Mesendoderm (in vitro differentiated cells): ENCODE results near the gene CACNA2D2.

Experiments used
- DNase-seq: peaks from one replicate; pipeline ENCODE4 v3.0.0; 2013
- H2AK5ac ChIP-seq: 2 replicates; pipeline ENCODE4 v1.6.1; 2013; ENCODE audit warnings: low read length, inconsistent platforms
- H2BK120ac ChIP-seq: 2 replicates; pipeline ENCODE4 v1.6.1; 2013; ENCODE audit warnings: low read depth, mild to moderate bottlenecking, low read length, moderate library complexity, mixed read lengths
- H2BK15ac ChIP-seq: replicated peaks from 2 replicates; pipeline ENCODE4 v1.6.1; 2013; ENCODE audit warnings: low read depth, mild to moderate bottlenecking, moderate library complexity
- H2BK5ac ChIP-seq: 2 replicates; pipeline ENCODE4 v1.6.1; 2013; ENCODE audit warnings: low read length, inconsistent platforms
- H3K18ac ChIP-seq: 2 replicates; pipeline ENCODE4 v1.6.1; 2013; ENCODE audit warnings: mild to moderate bottlenecking, low read length, mixed read lengths
- H3K23ac ChIP-seq: one replicate; pipeline ENCODE4 v1.6.1; 2013; ENCODE audit warnings: low read length
- H3K27ac ChIP-seq: 2 replicates; pipeline ENCODE4 v1.5.1; 2013; ENCODE audit warnings: low read depth, mild to moderate bottlenecking, inconsistent platforms, low read length, moderate library complexity
- H3K27me3 ChIP-seq: 2 replicates; pipeline ENCODE4 v1.6.1; 2013; ENCODE audit warnings: low read length, control low read depth, mild to moderate bottlenecking, inconsistent platforms; ENCODE audit not compliant: insufficient read depth, poor library complexity
- H3K36me3 ChIP-seq: 2 replicates; pipeline ENCODE4 v1.6.1; 2013; ENCODE audit warnings: low read length, inconsistent platforms; ENCODE audit not compliant: control insufficient read depth, insufficient read depth
- H3K4ac ChIP-seq: one replicate; pipeline ENCODE4 v1.6.1; 2013; ENCODE audit warnings: low read depth, mild to moderate bottlenecking, low read length, moderate library complexity
- H3K4me1 ChIP-seq: 2 replicates; pipeline ENCODE4 v1.6.1; 2013; ENCODE audit warnings: low read depth, low read length, inconsistent platforms; ENCODE audit not compliant: control insufficient read depth
- H3K4me2 ChIP-seq: 2 replicates; pipeline ENCODE4 v1.6.1; 2013; ENCODE audit warnings: low read length
- H3K4me3 ChIP-seq: 2 replicates; pipeline ENCODE4 v1.5.1; 2013; ENCODE audit warnings: mild to moderate bottlenecking, low read length
- H3K56ac ChIP-seq: one replicate; pipeline ENCODE4 v1.6.1; 2013; ENCODE audit warnings: low read length
- H3K79me1 ChIP-seq: 2 replicates; pipeline ENCODE4 v1.6.1; 2013; ENCODE audit warnings: low read length, inconsistent platforms
- H3K79me2 ChIP-seq: 2 replicates; pipeline ENCODE4 v1.6.1; 2013; ENCODE audit warnings: mild to moderate bottlenecking, low read length; ENCODE audit not compliant: control insufficient read depth, insufficient read depth
- H3K9ac ChIP-seq: 2 replicates; pipeline ENCODE4 v1.6.1; 2013; ENCODE audit warnings: low read length, inconsistent platforms
- H4K5ac ChIP-seq: one replicate; pipeline ENCODE4 v1.6.1; 2013; ENCODE audit warnings: low read length
- H4K8ac ChIP-seq: one replicate; pipeline ENCODE4 v1.6.1; 2013; ENCODE audit warnings: low read depth, mild to moderate bottlenecking, control low read depth, low read length, moderate library complexity
- WGBS: extraction: QIAGEN DNeasy Blood & Tissue Kit; methylation state at CpG from one replicate; pipeline ENCODE4 v1.1.7; 2013; ENCODE audit warnings: low lambda C conversion rate, missing lambda C conversion rate; ENCODE audit not compliant: insufficient coverage; ENCODE audit errors: extremely low coverage; 5-methylcytosine and 5-hydroxymethylcytosine counted together

CACNA2D2 gene

GRCh38 chr3:50390508-50391224 lies 112.8 kb downstream of the CACNA2D2 start:
- Histone ChIP-seq H3K27me3 (no peaks in the 10 kb centered on the region), H3K18ac (no peak overlapping the region), H3K4me3 (no peak overlapping the region), H3K4ac (no peak overlapping the region), H3K23ac (no peak overlapping the region), H2BK15ac (no peak overlapping the region), H3K36me3 (no peaks in the 10 kb centered on the region), H3K4me1 (no peaks in the 10 kb centered on the region), H2AK5ac (no peak overlapping the region), H2BK5ac (no peak overlapping the region), H3K9ac (no peak overlapping the region), H3K56ac (no peak overlapping the region), H3K79me1 (no peaks in the 10 kb centered on the region), H3K4me2 (no peak overlapping the region), H4K8ac (no peak overlapping the region), H3K79me2 (no peaks in the 10 kb centered on the region), H2BK120ac (no peak overlapping the region), H4K5ac (no peak overlapping the region), H3K27ac (no peak overlapping the region)
- no CpG with 5 or more reads among the region's 12 CpGs for WGBS
- no peak for DNase-seq

DNA sequence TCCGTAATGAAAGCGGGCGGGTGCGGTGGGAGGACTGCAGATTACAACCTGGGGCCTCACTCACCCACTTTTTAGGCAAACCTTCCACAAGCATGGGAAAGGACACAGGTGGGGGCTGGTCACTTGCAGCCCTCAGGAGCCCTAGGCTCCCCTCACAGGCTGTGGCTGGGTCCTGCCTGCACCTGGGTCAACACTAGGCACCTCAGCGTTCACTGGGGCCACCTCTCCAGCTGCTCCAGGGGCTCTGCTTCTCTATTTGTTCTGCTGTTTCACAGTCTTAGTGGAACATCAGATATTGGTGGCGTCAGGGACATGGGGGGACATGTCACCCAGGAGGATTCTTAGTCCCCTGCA lies 114.0 kb downstream of the CACNA2D2 start:
- no peak overlapping the region for H3K18ac ChIP-seq
- H3K79me1 ChIP-seq: no peaks in the 10 kb centered on the region
- no peak overlapping the region for H4K8ac ChIP-seq
- H2BK15ac ChIP-seq: no peak overlapping the region
- H2BK120ac ChIP-seq: no peak overlapping the region
- no peak overlapping the region for H2AK5ac ChIP-seq
- H3K27ac ChIP-seq: no peak overlapping the region
- no peak overlapping the region for H3K9ac ChIP-seq
- no peak overlapping the region for H3K56ac ChIP-seq
- no CpG with 5 or more reads among the region's 6 CpGs for WGBS
- DNase-seq: no peak
- H3K4me3 ChIP-seq: no peak overlapping the region
- no peaks in the 10 kb centered on the region for H3K79me2 ChIP-seq
- no peak overlapping the region for H2BK5ac ChIP-seq
- H3K23ac ChIP-seq: no peak overlapping the region
- H3K4me1 ChIP-seq: no peaks in the 10 kb centered on the region
- H3K27me3 ChIP-seq: no peaks in the 10 kb centered on the region
- no peak overlapping the region for H3K4me2 ChIP-seq
- H3K4ac ChIP-seq: no peak overlapping the region
- no peaks in the 10 kb centered on the region for H3K36me3 ChIP-seq
- no peak overlapping the region for H4K5ac ChIP-seq

- Histone ChIP-seq H3K79me2 (no peaks in the 10 kb centered on the region), H3K4ac (no peak overlapping the region), H3K4me1 (no peaks in the 10 kb centered on the region), H3K79me1 (no peaks in the 10 kb centered on the region), H2BK5ac (no peak overlapping the region), H3K9ac (no peak overlapping the region), H3K4me2 (no peak overlapping the region), H2BK15ac (no peak overlapping the region), H3K27me3 (no peaks in the 10 kb centered on the region), H4K5ac (no peak overlapping the region), H3K27ac (no peak overlapping the region), H2BK120ac (no peak overlapping the region), H3K23ac (no peak overlapping the region), H2AK5ac (no peak overlapping the region), H3K36me3 (no peaks in the 10 kb centered on the region), H4K8ac (no peak overlapping the region), H3K18ac (no peak overlapping the region), H3K56ac (no peak overlapping the region), H3K4me3 (no peak overlapping the region)
- no CpG with 5 or more reads among the region's 22 CpGs for WGBS
- peak; percentile 37 for DNase-seq
Measured at GRCh38 chr3:50388720-50389413, 114.6 kb downstream of the CACNA2D2 start.

DNA sequence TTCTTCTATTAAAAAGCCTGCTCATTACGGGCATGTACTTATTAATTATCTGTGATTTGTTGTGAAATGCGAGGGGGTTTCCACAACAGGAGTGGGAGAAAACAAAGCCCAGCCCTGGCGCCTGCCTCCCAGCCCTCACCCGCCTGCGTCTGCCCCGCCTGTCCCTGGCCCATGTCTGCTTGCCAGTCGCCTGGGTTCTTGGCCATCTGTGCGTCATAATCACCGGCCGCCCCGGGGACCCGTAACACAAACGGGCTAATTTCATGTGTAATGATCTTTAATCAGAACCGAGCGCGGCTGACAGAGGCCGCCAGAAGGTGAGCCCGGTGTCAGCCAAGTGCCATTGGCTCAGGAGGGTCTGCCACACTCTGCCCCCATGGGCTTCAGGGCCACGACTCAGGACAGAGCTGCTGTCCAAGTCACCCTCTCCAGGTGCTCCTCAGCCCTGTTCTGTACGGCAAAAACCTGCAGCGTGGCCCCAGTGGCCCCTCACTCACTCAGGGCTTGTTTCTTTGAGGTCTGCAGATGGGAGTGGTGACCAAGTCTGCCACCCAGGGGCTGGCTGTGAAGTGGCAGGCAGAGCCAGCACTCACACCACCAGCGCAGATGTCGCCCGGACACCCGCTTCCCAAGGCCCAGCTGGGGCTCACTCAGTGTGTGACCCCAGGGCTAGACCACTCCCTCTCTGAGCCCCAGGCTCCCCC lies 115.3 kb downstream of the CACNA2D2 start:
- no peaks in the 10 kb centered on the region for H3K36me3 ChIP-seq
- H3K4me3 ChIP-seq: no peak overlapping the region
- DNase-seq: peak; percentile 40
- no peak overlapping the region for H2BK15ac ChIP-seq
- no peak overlapping the region for H4K5ac ChIP-seq
- H3K18ac ChIP-seq: no peak overlapping the region
- no peak overlapping the region for H3K27ac ChIP-seq
- no peak overlapping the region for H3K9ac ChIP-seq
- no peak overlapping the region for H2BK120ac ChIP-seq
- no peak overlapping the region for H2BK5ac ChIP-seq
- no peak overlapping the region for H4K8ac ChIP-seq
- H3K56ac ChIP-seq: no peak overlapping the region
- WGBS: no CpG with 5 or more reads among the region's 25 CpGs
- H3K4me1 ChIP-seq: no peaks in the 10 kb centered on the region
- no peak overlapping the region for H3K4me2 ChIP-seq
- no peaks in the 10 kb centered on the region for H3K27me3 ChIP-seq
- H2AK5ac ChIP-seq: no peak overlapping the region
- H3K4ac ChIP-seq: no peak overlapping the region
- no peaks in the 10 kb centered on the region for H3K79me1 ChIP-seq
- H3K23ac ChIP-seq: no peak overlapping the region
- no peaks in the 10 kb centered on the region for H3K79me2 ChIP-seq

DNA sequence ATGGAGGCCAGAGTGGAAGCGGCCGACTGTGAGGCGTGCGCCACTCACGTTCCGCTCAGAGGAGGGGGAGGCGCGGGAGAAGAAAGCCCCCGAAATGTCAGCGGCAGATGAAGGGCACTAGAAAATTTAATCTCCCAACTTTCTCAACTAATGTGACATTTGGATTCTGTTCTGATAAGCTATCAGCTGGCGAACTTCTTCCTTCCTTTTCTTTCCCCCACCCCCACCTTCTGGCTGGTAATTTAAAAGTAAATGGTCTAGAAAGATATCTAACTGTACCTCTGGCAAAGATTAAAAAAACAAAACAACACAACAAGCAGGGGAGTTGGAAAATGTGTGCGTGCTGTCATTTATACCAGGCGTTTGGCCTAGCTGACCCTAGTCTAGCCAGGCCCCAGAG lies 117.7 kb downstream of the CACNA2D2 start:
- Histone ChIP-seq H2BK120ac (no peak overlapping the region), H3K56ac (no peak overlapping the region), H3K4ac (no peak overlapping the region), H3K18ac (no peak overlapping the region), H3K4me1 (no peaks in the 10 kb centered on the region), H3K79me2 (no peaks in the 10 kb centered on the region), H2BK15ac (no peak overlapping the region), H4K8ac (no peak overlapping the region), H3K4me2 (no peak overlapping the region), H3K9ac (no peak overlapping the region), H3K79me1 (no peaks in the 10 kb centered on the region), H3K23ac (no peak overlapping the region), H4K5ac (no peak overlapping the region), H3K27ac (no peak overlapping the region), H3K27me3 (no peaks in the 10 kb centered on the region), H3K36me3 (no peaks in the 10 kb centered on the region), H2AK5ac (no peak overlapping the region), H3K4me3 (no peak overlapping the region), H2BK5ac (no peak overlapping the region)
- WGBS: no CpG with 5 or more reads among the region's 13 CpGs
- DNase-seq: no peak
